ENCODE measurements around the gene FBN3. TPM values are rescaled to one million over a fixed set of nuclear protein-coding genes. Genes with fewer than 3 reads are reported as not detected.
A peak's percentile ranks its signal among the peaks of the same experiment; 100 is the strongest.
"Not testable (repeated sequence)": the region's sequence is repeated elsewhere in the genome, so short reads cannot be mapped to it uniquely, and the experiment has no call there.

The FBN3 gene
- polyA plus RNA-seq (2013, experiment 1 of 2; ENCODE audit: insufficient read length) = 0.14 TPM
- polyA plus RNA-seq (2013, experiment 2 of 2; ENCODE audit: insufficient read length) = 0.23 TPM

- DNase-seq = no peak
Observed at GRCh38 chr19:8149261-8150094, at the start of gene FBN3. TSS of gene FBN3 (minus strand) at chr19:8149592. CDS start at chr19:8147480, 2,112 bp downstream.

- DNase-seq = no peak
Observed at GRCh38 chr19:8196271-8196927, 47.0 kb upstream of the FBN3 start.

- no peak for DNase-seq
Observed at GRCh38 chr19:8194528-8195267, 45.3 kb upstream of the FBN3 start.

GRCh38 chr19:8192221-8192820 lies 42.9 kb upstream of the FBN3 start:
- no peak for DNase-seq

GRCh38 chr19:8185343-8186068 lies 36.1 kb upstream of the FBN3 start:
- no peak for DNase-seq

- no peak for DNase-seq
Observed at GRCh38 chr19:8184274-8184673, 34.9 kb upstream of the FBN3 start.

- DNase-seq = no peak
Observed at GRCh38 chr19:8180018-8180417, 30.6 kb upstream of the FBN3 start.

- DNase-seq = no peak
Observed at GRCh38 chr19:8174706-8175105, 25.3 kb upstream of the FBN3 start.

- DNase-seq = no peak
Observed at GRCh38 chr19:8168537-8168936, 19.1 kb upstream of the FBN3 start.

GRCh38 chr19:8167985-8168384 lies 18.6 kb upstream of the FBN3 start:
- DNase-seq = no peak

GRCh38 chr19:8163759-8164158 lies 14.4 kb upstream of the FBN3 start:
- no peak for DNase-seq

GRCh38 chr19:8161135-8161646 lies 11.8 kb upstream of the FBN3 start:
- no peak for DNase-seq

- DNase-seq = not testable (repeated sequence)
Observed at GRCh38 chr19:8159322-8159721, 9.9 kb upstream of the FBN3 start.

- DNase-seq = peak; percentile 61
Observed at GRCh38 chr19:8158411-8159074, 9.2 kb upstream of the FBN3 start.

- no peak for DNase-seq
Observed at GRCh38 chr19:8155318-8155717, 5.9 kb upstream of the FBN3 start.

- not testable (repeated sequence) for DNase-seq
Observed at GRCh38 chr19:8154014-8154413, 4.6 kb upstream of the FBN3 start.

- DNase-seq = no peak
Observed at GRCh38 chr19:8151767-8152035, 2.3 kb upstream of the FBN3 start.

GRCh38 chr19:8150998-8151766 lies 1.8 kb upstream of the FBN3 start:
- no peak for DNase-seq

GRCh38 chr19:8150178-8150865 lies 930 bp upstream of the FBN3 start:
- DNase-seq = no peak

Data from fibroblast of skin of scalp (primary cell).